Measurements from ENCODE around the gene TMEM50A.
"Not testable (repeated sequence)": the region's sequence is repeated elsewhere in the genome, so short reads cannot be mapped to it uniquely, and the experiment has no call there.

TMEM50A gene

GRCh38 chr1:25329950-25330349, 8.2 kb upstream of the TMEM50A start:
- in situ Hi-C loops (cut with MboI; ENCODE audit: low sequenced_read_pairs) = not testable (repeated sequence)

DNA sequence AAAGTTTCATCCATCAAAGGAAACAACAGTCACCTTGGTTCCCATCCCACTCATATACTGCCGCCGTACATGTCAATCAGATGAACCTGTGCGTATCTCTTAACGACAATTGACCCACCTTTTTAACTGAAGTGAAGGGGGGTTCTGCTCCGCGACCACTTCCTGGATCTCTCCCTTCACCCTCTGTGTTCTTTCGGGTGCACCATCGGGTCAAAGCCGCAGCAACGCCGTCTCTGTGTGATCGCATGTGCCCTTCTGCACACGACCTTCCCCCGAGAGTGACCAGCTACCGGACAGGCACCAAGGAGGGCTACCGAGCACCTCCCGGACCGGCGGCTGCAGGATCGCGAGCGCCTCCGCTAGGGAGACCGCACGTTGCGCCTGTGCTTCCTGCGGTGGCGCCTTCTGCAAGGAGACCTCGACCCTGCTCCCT, 1.2 kb upstream of the TMEM50A start:
- in situ Hi-C loops (cut with MboI; ENCODE audit: low sequenced_read_pairs) = not testable (repeated sequence)

DNA sequence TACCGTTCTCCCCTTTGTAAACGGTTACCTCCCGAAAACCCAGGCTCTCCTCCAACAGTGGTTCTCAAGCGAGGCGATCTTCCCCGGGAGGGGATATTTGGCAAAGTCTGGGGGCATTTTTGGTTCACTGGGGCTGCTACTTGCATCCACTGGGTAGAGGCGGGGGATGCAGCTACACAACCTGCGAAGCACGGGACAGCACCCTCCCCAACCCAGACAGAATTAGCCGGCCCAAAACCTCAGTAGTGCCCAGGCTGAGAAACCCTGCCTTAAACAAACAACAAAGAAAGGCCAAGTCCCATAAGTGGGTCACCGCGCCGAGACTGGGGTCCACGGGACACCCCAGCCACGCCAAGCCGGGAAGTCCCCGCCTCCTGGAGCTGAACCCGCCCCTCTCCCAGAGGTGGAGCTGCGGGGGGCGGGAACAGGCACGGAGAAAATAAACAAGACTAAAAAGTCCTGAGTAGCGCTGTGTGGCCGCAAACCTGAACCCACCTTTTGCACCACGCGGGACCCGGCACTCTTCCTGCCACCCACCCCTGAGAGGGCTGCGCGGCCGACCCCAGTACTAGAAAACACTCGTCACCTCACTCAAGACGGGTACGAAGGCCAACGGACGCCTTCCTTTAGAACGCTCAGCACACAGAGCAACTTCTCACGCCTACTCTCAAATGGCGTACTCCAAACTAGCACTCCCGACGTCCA, 499 bp upstream of the TMEM50A start:
- in situ Hi-C loops (cut with MboI; ENCODE audit: low sequenced_read_pairs) = not testable (repeated sequence)

DNA sequence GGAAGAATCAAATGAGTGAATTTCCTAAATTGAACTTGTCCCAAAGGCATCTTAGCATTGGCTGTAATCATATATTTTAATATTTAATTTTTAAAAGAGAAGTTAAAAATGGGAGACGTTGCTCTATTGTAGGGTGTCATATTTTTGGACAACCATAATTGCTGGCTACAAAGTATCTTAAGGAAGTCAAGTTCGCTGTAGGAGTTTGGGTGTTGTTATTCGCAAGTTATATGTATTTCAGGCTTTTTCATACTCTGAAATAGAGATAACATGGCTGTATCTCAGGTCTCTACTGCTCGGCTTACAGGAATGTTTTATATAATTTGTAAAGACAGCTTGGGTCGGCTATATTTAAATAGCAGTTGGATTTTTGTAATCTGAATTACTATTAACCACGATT, 852 bp downstream of the TMEM50A start:
- in situ Hi-C loops (cut with MboI; ENCODE audit: low sequenced_read_pairs) = no loop called here

DNA sequence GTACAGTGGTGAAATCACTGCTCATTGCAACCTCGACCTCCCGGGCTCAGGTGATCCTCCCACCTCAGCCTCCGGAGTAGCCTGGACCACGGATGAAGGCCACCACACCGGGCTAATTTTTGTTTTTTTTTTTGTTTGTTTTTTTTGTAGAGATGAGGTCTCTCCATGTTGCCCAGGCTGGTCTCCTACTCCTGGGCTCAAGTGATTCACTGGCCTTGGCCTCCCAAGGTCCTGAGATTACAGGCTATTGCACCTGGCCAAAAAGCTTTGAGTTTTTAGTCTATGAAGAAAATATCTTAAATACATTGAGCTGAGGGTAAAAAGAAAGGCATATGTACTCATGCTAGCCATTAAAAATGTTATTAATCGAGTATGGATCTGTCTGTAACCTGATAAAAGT, 3.6 kb downstream of the TMEM50A start:
- in situ Hi-C loops (cut with MboI; ENCODE audit: low sequenced_read_pairs) = no loop called here

DNA sequence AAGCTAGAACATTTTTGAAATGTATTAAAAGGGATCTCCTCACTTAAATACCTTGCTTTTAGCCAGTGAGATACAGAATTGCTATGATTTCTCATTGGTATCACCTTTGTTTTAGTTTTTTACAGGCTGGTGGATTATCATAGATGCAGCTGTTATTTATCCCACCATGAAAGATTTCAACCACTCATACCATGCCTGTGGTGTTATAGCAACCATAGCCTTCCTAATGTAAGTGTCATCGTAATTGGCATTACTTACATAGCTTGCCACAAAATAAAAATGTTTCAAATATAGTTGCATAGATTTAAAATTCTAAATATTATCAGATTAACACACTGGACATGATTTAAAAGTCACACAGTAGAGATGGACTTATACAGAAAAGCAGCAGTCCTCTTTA, 4.7 kb downstream of the TMEM50A start:
- in situ Hi-C loops (cut with MboI; ENCODE audit: low sequenced_read_pairs) = no loop called here

DNA sequence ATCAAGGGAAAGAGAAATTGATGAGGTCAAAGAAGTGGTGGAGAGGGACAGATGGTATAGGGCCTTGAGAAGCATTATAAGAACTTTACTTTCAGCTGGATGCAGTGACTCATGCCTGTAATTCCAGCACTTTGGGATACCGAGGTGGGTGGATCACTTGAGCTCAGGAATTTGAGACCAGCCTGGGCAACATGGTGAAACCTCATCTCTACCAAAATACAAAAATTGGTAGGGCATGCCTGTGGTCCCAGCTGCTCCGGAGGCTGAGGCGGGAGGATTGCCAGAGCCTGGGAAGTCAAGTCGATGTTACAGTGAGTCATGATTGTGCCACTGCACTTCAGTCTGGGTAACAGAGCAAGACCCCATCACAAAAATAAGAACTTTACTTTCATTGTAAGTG, 5.7 kb downstream of the TMEM50A start:
- in situ Hi-C loops (cut with MboI; ENCODE audit: low sequenced_read_pairs) = no loop called here

- in situ Hi-C loops (cut with MboI; ENCODE audit: low sequenced_read_pairs) = no loop called here
Observed at GRCh38 chr1:25347556-25347955, 9.4 kb downstream of the TMEM50A start.

GRCh38 chr1:25349606-25350005, 11.5 kb downstream of the TMEM50A start:
- in situ Hi-C loops (cut with MboI; ENCODE audit: low sequenced_read_pairs) = no loop called here

DNA sequence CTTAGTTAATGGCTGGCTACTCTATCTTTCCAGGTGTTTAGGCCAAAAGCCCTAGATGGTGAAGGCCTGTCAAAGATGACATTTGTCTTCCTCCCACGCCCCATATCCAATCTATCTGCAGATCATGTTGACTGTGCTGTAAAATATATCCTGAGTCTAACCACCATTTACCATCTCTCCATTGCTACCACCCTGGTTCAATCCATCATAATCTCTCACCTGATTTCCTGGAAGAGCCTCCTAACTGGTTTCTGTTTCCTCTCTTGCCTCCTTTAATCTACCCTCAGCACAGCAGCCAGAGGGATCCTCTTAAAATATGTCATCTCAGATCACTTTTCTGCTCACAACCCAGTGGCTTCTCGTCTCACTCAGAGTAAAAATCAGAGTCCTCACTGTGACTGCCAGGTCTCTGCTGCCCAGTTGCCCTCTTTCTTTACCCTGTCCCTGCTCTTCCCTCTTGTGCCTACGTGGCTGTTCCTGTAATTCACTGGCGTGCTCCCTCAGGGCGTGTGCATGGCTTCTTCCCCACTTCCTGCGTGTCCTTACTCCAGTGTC, 17.8 kb downstream of the TMEM50A start:
- in situ Hi-C loops (cut with MboI; ENCODE audit: low sequenced_read_pairs) = no loop called here

GRCh38 chr1:25356441-25356840, 18.3 kb downstream of the TMEM50A start:
- in situ Hi-C loops (cut with MboI; ENCODE audit: low sequenced_read_pairs) = no loop called here

- in situ Hi-C loops (cut with MboI; ENCODE audit: low sequenced_read_pairs) = no loop called here
Observed at GRCh38 chr1:25356848-25357247, 18.7 kb downstream of the TMEM50A start.

DNA sequence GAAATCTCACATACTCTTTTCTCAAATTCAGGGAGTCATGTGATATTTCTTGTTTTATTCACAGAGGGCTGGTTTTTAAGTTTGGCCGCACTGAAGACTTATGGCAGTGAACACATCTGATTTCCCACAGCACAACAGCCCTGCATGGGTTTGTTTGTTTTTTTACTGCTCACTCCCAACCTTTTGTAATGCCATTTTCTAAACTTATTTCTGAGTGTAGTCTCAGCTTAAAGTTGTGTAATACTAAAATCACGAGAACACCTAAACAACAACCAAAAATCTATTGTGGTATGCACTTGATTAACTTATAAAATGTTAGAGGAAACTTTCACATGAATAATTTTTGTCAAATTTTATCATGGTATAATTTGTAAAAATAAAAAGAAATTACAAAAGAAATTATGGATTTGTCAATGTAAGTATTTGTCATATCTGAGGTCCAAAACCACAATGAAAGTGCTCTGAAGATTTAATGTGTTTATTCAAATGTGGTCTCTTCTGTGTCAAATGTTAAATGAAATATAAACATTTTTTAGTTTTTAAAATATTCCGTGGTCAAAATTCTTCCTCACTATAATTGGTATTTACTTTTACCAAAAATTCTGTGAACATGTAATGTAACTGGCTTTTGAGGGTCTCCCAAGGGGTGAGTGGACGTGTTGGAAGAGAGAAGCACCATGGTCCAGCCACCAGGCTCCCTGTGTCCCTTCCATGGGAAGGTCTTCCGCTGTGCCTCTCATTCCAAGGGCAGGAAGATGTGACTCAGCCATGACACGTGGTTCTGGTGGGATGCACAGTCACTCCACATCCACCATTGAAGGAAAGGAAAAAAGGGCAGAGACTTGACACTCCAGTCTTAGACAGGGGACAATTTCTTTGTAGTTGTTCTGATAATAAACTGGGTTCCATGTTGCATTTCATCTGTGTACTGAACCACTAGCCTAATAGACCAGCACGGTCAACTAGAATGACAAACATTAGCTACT, 22.8 kb downstream of the TMEM50A start:
- in situ Hi-C loops (cut with MboI; ENCODE audit: low sequenced_read_pairs) = no loop called here

GRCh38 chr1:25361901-25362300, 23.8 kb downstream of the TMEM50A start:
- in situ Hi-C loops (cut with MboI; ENCODE audit: low sequenced_read_pairs) = no loop called here

DNA sequence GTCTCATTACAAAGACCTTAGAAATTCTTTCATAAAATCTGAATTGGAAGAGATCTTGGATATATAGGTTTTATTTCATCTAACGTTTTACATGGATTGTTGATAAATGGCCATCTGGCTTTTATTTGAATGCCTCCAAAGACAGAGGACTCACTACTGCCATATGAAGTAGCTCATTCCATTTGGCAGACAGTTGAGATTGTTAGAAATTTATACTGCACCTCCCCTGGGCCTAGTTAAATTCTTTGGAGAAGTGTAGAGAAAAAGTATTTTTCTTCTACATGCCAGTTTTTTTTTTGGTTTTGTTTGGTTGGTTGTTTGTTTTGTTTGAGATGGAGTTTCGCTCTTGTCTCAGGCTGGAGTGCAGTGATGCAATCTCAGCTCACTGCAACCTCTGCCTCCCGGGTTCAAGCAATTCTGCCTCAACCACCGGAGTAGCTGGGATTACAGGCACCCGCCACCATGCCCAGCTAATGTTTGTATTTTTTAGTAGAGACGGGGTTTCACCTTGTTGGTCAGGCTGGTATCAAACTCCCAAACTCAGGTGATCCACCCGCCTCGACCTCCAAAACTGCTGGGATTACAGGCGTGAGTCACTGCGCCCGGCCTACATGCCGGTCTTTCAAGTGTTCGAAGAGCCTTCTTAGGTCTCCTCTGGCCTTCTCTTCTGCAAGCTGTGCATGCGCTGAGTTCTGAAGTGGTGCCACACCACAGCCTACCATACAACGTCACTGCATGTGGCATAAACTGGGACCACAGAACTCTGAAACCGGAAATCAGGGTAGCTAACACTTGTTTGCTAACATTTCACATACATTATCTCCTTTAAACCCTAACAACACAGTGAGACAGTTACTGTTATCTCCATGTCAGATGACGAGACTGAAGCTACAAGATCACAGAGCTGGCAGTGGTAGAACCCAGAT, 24.8 kb downstream of the TMEM50A start:
- in situ Hi-C loops (cut with MboI; ENCODE audit: low sequenced_read_pairs) = not testable (repeated sequence)

GRCh38 chr1:25369241-25369640, 31.1 kb downstream of the TMEM50A start:
- in situ Hi-C loops (cut with MboI; ENCODE audit: low sequenced_read_pairs) = no loop called here

DNA sequence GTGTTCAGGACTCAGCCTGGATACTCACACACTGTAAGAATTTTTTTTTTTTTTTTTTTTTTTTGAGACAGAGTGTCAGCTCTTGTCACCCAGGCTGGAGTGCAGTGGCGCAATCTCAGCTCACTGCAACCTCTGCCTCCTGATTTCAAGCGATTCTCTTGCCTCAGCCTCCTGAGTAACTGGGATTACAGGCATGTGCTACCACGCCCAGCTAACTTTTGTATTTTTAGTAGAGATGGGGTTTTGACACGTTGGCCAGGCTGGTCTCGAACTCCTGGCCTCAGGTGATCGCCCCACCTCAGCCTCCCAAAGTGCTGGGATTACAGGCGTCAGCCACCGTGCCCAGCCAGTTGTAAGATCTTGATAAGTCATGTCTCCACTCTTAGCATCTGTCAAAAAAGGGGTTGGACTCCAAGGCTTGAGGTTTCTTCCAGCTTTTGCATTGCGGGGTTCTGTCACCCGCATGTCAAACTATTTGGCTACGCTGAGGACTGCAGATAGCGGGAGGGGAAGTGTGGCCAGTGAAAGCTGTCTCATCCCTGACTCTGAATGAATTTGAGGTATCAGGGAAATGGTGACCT, 31.6 kb downstream of the TMEM50A start:
- in situ Hi-C loops (cut with MboI; ENCODE audit: low sequenced_read_pairs) = not testable (repeated sequence)

DNA sequence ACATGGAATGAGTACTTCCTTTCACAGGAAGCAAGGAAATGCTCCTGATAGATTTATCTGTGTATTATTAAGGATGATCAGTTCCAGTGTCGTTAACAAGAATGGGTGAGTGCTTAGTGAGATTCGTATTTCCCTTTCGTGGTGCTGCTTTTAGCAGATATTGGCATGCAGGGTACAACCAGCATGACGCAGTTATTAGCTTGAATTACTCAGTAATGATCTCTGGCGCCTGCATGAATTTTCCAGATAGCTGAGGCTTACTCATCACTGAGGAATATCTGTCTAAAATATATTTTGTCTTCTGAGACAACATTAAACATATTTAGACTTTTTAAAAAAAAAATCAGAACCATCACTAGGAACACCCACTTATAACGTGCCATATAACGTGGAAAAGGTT, 33.6 kb downstream of the TMEM50A start:
- in situ Hi-C loops (cut with MboI; ENCODE audit: low sequenced_read_pairs) = not testable (repeated sequence)

DNA sequence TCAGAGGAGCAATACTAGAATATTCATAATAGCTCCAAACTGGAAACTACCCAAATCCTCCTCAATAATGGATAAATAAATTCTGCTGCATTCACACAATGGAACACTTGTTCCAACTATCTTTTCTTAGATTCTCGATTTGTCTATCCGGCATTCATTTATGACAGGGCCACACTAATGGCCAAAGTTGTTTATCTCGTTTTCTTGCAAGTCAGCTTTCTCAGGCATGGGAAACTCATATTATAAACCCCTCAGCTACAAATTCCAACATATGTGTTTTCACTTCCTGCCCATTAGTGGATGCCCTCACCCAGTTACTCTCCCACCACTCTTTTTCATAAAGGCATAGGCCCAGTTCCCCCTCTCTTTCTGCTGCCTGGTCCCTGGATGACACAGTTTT, 40.2 kb downstream of the TMEM50A start:
- in situ Hi-C loops (cut with MboI; ENCODE audit: low sequenced_read_pairs) = not testable (repeated sequence)

DNA sequence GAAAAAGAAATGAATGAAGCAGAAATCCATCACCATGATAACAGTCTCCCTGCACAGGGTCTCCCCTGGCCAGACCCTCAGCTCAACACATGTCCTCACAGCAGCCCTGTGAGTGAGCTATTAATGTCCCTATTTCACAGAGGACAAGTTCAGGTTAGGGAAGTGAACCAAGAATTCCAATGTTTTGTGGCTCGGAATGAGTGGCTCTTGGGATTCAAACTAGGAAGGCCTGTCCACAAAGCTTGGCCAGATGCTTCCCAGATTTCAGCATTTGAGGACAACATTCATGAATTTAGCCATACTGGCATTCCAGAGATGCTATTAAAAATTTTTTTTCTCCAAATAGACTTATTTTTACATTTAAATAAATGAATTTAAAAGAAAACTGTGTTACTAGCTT, 44.4 kb downstream of the TMEM50A start:
- in situ Hi-C loops (cut with MboI; ENCODE audit: low sequenced_read_pairs) = not testable (repeated sequence)

Data from HL-60/S4 (cell line).